DMS 273 treated with DMSO at 0.1 percent for 48 hours (cell line): ENCODE measurements around the gene ANXA2R.
A peak's percentile ranks its signal among the peaks of the same experiment; 100 is the strongest.
"Not testable (repeated sequence)": the region's sequence is repeated elsewhere in the genome, so short reads cannot be mapped to it uniquely, and the experiment has no call there.

ENCODE experiments used
- DNase-seq: peaks from one replicate; lab custom pipeline; 2025; lab: John Stamatoyannopoulos, UW

The ANXA2R gene

GRCh38 chr5:43060020-43060419 is 19.9 kb upstream of the ANXA2R start:
- not testable (repeated sequence) for DNase-seq

- not testable (repeated sequence) for DNase-seq
Observed at GRCh38 chr5:43055098-43055497, 15.0 kb upstream of the ANXA2R start.

- no peak for DNase-seq
Observed at GRCh38 chr5:43051684-43052083, 11.6 kb upstream of the ANXA2R start.

GRCh38 chr5:43050384-43050783 is 10.3 kb upstream of the ANXA2R start:
- DNase-seq = no peak

GRCh38 chr5:43049236-43049635 is 9.1 kb upstream of the ANXA2R start:
- DNase-seq = no peak

GRCh38 chr5:43046474-43046873 is 6.4 kb upstream of the ANXA2R start:
- no peak for DNase-seq

GRCh38 chr5:43045236-43045635 is 5.1 kb upstream of the ANXA2R start:
- DNase-seq = no peak

GRCh38 chr5:43044181-43044914 is 4.2 kb upstream of the ANXA2R start:
- DNase-seq = no peak

GRCh38 chr5:43043400-43043756 is 3.3 kb upstream of the ANXA2R start:
- no peak for DNase-seq

GRCh38 chr5:43042626-43043399 is 2.7 kb upstream of the ANXA2R start:
- DNase-seq = peak; percentile 69

GRCh38 chr5:43042176-43042625 is 2.1 kb upstream of the ANXA2R start:
- peak; percentile 69 for DNase-seq

GRCh38 chr5:43041669-43042175 is 1.6 kb upstream of the ANXA2R start:
- DNase-seq = peak; percentile 51

GRCh38 chr5:43041110-43041668 is 1.1 kb upstream of the ANXA2R start:
- DNase-seq = no peak

GRCh38 chr5:43039471-43040286 is 440 bp downstream of the ANXA2R start:
- DNase-seq = peak; percentile 66

GRCh38 chr5:43039152-43039470 is 1.0 kb downstream of the ANXA2R start:
- no peak for DNase-seq

GRCh38 chr5:43038496-43038989 is 1.6 kb downstream of the ANXA2R start:
- DNase-seq = no peak

GRCh38 chr5:43037636-43038495 is 2.3 kb downstream of the ANXA2R start:
- DNase-seq = no peak

- DNase-seq = no peak
Observed at GRCh38 chr5:43036856-43037635, 3.1 kb downstream of the ANXA2R start.

GRCh38 chr5:43036409-43036808 is 3.7 kb downstream of the ANXA2R start:
- no peak for DNase-seq

GRCh38 chr5:43034591-43034968 is 5.5 kb downstream of the ANXA2R start:
- DNase-seq = no peak
